Measurements from ENCODE around the gene MAGEL2. TPM values are rescaled to one million over a fixed set of nuclear protein-coding genes. Genes with fewer than 3 reads are reported as not detected.

MAGEL2 gene
- total and polyA plus RNA-seq, 2 of the 4 experiments (the other 2 are of a cell fraction): 0.18 to 0.29 TPM

GRCh38 chr15:23663232-23663631 lies 15.6 kb upstream of the MAGEL2 start:
- CTCF ChIA-PET: no interaction called here
- DNase-seq: no peak

More at GRCh38 chr15:23663232-23663631, 15.6 kb upstream of the MAGEL2 start:
- Histone ChIP-seq H3K27ac (ENCODE audit: insufficient read depth, low read length) (no peak overlapping the region), H3K9me3 (ENCODE audit: control insufficient read depth, insufficient read depth, low read length) (peaks cover 2% of the 10 kb centered on the region; the same call in 1 of the 2 replicates), H2AFZ (replicated peaks; ENCODE audit: low read length, poor library complexity) (no peak overlapping the region), H3K4me2 (ENCODE audit: low read depth, low read length) (no peak overlapping the region), H2AK5ac (ENCODE audit: low read depth, low read length) (no peak overlapping the region), H4K91ac (ENCODE audit: insufficient read depth, low read depth, low read length) (no peak overlapping the region), H4K8ac (ENCODE audit: low read depth in 2 of 2, low read length in 2 of 2) (no peak overlapping the region), H3K4ac (ENCODE audit: low read depth, low read length) (no peak overlapping the region), H3K14ac (replicated peaks; ENCODE audit: low read depth, low read length) (no peak overlapping the region), H4K5ac (ENCODE audit: low read depth, low read length) (no peak overlapping the region), H3K79me1 (ENCODE audit: low read depth in 1 of 2, low read length in 2 of 2) (no peaks in the 10 kb centered on the region), H4K20me1 (ENCODE audit: insufficient read depth, low read length) (no peaks in the 10 kb centered on the region), H3K18ac (ENCODE audit: low read depth, low read length) (no peak overlapping the region), H3K9me1 (ENCODE audit: insufficient read depth, low read length) (no peaks in the 10 kb centered on the region), H3K4me1 (ENCODE audit: control insufficient read depth, insufficient read depth, low read length) (no peaks in the 10 kb centered on the region), H3K4me3 (ENCODE audit: insufficient read depth, low read depth, low read length) (no peak overlapping the region), H2BK15ac (ENCODE audit: low read depth, low read length) (no peak overlapping the region), H2BK5ac (ENCODE audit: low read depth, low read length, poor library complexity, severe bottlenecking) (no peak overlapping the region), H2AK9ac (replicated peaks; ENCODE audit: low read depth, low read length, poor library complexity) (no peak overlapping the region), H3K36me3 (ENCODE audit: control insufficient read depth, insufficient read depth, low read length) (no peaks in the 10 kb centered on the region), H2BK20ac (ENCODE audit: low read depth, low read length) (no peak overlapping the region), H3K9ac (ENCODE audit: low read depth, low read length) (no peak overlapping the region), H3K23ac (ENCODE audit: low read depth, low read length) (no peak overlapping the region), H2BK120ac (ENCODE audit: low read depth, low read length) (no peak overlapping the region), H3K56ac (ENCODE audit: extremely low read depth, insufficient read depth, low read length) (no peak overlapping the region), H3K27me3 (ENCODE audit: control insufficient read depth, insufficient read depth, low read length) (no peaks in the 10 kb centered on the region)
- TF ChIP-seq RCOR1 (IDR thresholded peaks at IDR 0.05; ENCODE audit: insufficient replicate concordance, low read length) (no peak), CTCF (conservative IDR thresholded peaks at IDR 0.05; ENCODE audit: low read depth, low read length) (no peak), MAFK (IDR thresholded peaks at IDR 0.05; ENCODE audit: low read depth, low read length) (no peak), RFX5 (IDR thresholded peaks at IDR 0.05; ENCODE audit: low read depth, low read length) (no peak), POLR2A (IDR thresholded peaks at IDR 0.05; ENCODE audit: low read depth, low read length) (no peak), MXI1 (IDR thresholded peaks at IDR 0.05; ENCODE audit: borderline replicate concordance, low read depth, low read length) (no peak), FOS (IDR thresholded peaks at IDR 0.05; ENCODE audit: low read depth, low read length) (no peak)
- TF ChIP-seq, protein P1, sequence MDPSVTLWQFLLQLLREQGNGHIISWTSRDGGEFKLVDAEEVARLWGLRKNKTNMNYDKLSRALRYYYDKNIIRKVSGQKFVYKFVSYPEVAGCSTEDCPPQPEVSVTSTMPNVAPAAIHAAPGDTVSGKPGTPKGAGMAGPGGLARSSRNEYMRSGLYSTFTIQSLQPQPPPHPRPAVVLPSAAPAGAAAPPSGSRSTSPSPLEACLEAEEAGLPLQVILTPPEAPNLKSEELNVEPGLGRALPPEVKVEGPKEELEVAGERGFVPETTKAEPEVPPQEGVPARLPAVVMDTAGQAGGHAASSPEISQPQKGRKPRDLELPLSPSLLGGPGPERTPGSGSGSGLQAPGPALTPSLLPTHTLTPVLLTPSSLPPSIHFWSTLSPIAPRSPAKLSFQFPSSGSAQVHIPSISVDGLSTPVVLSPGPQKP (IDR thresholded peaks at IDR 0.05; ENCODE audit: borderline replicate concordance, low read depth, low read length): no peak
- BruUV-seq (replicated peaks): no TSS peak
- ATAC-seq (ENCODE audit: low read depth): no peak
- dilution Hi-C loops (cut with HindIII; ENCODE audit: low sequenced_read_pairs, unreplicated experiment) (no loop called here), intact Hi-C loops (cut with micrococcal nuclease) (no loop called here), in situ Hi-C loops (cut with MboI; ENCODE audit: low sequenced_read_pairs) (no loop called here)
- POLR2A ChIA-PET (ENCODE audit: unreplicated experiment): no interaction called here
- no CpG with 5 or more reads among the region's 2 CpGs for WGBS, 2 experiments (ENCODE audit: extremely low coverage in 2 of 2, insufficient read length in 1 of 2)
